Astrocyte (in vitro differentiated cells and primary cell): ENCODE data around the gene HNRNPUL2. TPM values are rescaled to one million over a fixed set of nuclear protein-coding genes. Genes with fewer than 3 reads are reported as not detected.
A peak's percentile ranks its signal among the peaks of the same experiment; 100 is the strongest.
"Not testable (repeated sequence)": the region's sequence is repeated elsewhere in the genome, so short reads cannot be mapped to it uniquely, and the experiment has no call there.

Experiments
- DNase-seq: peaks from one replicate; pipeline ENCODE4 v3.0.0-alpha.2; 2010; ENCODE audit warnings: low read depth
- FAIRE-seq: peaks from 2 replicates; lab custom pipeline; 2011; peaks lifted over from hg19 to GRCh38; lab: Jason Lieb, UNC
- H2AFZ ChIP-seq: 2 replicates; pipeline ENCODE4 v1.6.0; 2012; ENCODE audit warnings: low read depth, low read length, inconsistent platforms
- H3K27ac ChIP-seq: 2 replicates; pipeline ENCODE4 v1.5.1; 2011; ENCODE audit warnings: low read depth, low read length, inconsistent platforms
- H3K27me3 ChIP-seq: 2 replicates; pipeline ENCODE4 v1.6.0; 2011; ENCODE audit warnings: low read length, inconsistent platforms; ENCODE audit not compliant: insufficient read depth
- H3K36me3 ChIP-seq: 2 replicates; pipeline ENCODE4 v1.5.1; 2011; ENCODE audit warnings: low read length, inconsistent platforms; ENCODE audit not compliant: insufficient read depth
- H3K4me1 ChIP-seq: 2 replicates; pipeline ENCODE4 v1.5.1; 2011; ENCODE audit warnings: low read length, inconsistent platforms; ENCODE audit not compliant: insufficient read depth
- H3K4me2 ChIP-seq: 2 replicates; pipeline ENCODE4 v1.6.0; 2012; ENCODE audit warnings: low read length, inconsistent platforms
- H3K4me3 ChIP-seq: 2 replicates; pipeline ENCODE4 v1.5.1; 2011; ENCODE audit warnings: low read depth, mild to moderate bottlenecking, low read length, inconsistent platforms; ENCODE audit not compliant: insufficient read depth
- H3K79me2 ChIP-seq: 2 replicates; pipeline ENCODE4 v1.6.0; 2012; ENCODE audit warnings: mild to moderate bottlenecking, low read length, inconsistent platforms; ENCODE audit not compliant: insufficient read depth
- H3K9ac ChIP-seq: 2 replicates; pipeline ENCODE4 v1.6.0; 2012; ENCODE audit warnings: mild to moderate bottlenecking, low read length, inconsistent platforms
- H3K9me3 ChIP-seq: 2 replicates; pipeline ENCODE4 v1.5.1; 2012; ENCODE audit warnings: low read depth, mild to moderate bottlenecking, low read length, inconsistent platforms; ENCODE audit not compliant: insufficient read depth
- H4K20me1 ChIP-seq: 2 replicates; pipeline ENCODE4 v1.6.0; 2012; ENCODE audit warnings: low read length, inconsistent platforms; ENCODE audit not compliant: insufficient read depth
- H3K27ac Mint-ChIP-seq: one replicate; pipeline ENCODE4 v1.8.0; 2021; ENCODE audit warnings: mild to moderate bottlenecking, mixed read lengths; ENCODE audit not compliant: unreplicated experiment
- H3K27me3 Mint-ChIP-seq: one replicate; pipeline ENCODE4 v1.8.0; 2021; ENCODE audit warnings: low read depth, mixed read lengths; ENCODE audit not compliant: unreplicated experiment
- H3K36me3 Mint-ChIP-seq: one replicate; pipeline ENCODE4 v1.8.0; 2021; ENCODE audit warnings: low read depth, mixed read lengths; ENCODE audit not compliant: unreplicated experiment
- H3K4me1 Mint-ChIP-seq: one replicate; pipeline ENCODE4 v1.8.0; 2021; ENCODE audit warnings: low read depth, mixed read lengths; ENCODE audit not compliant: unreplicated experiment
- H3K4me3 Mint-ChIP-seq: one replicate; pipeline ENCODE4 v1.8.0; 2021; ENCODE audit warnings: mild to moderate bottlenecking, moderate library complexity, mixed read lengths; ENCODE audit not compliant: unreplicated experiment
- H3K9me3 Mint-ChIP-seq: one replicate; pipeline ENCODE4 v1.8.0; 2021; ENCODE audit warnings: mild to moderate bottlenecking, mixed read lengths; ENCODE audit not compliant: unreplicated experiment
- CTCF ChIP-seq: IDR thresholded peaks from 2 replicates; pipeline ENCODE4 v1.5.1; 2011; ENCODE audit warnings: low read depth, mild to moderate bottlenecking, inconsistent platforms, low read length, moderate library complexity; ENCODE audit not compliant: insufficient read depth
- EZH2 ChIP-seq: IDR thresholded peaks from 2 replicates; pipeline ENCODE4 v1.6.1; 2012; ENCODE audit warnings: mild to moderate bottlenecking, low read length, inconsistent platforms; ENCODE audit not compliant: insufficient read depth
- total RNA-seq: library from RNA; stranded (reverse); gene quantifications from 2 replicates; pipeline ENCODE4 v1.2.1, GENCODE V29; 2021

The HNRNPUL2 gene
- total RNA-seq, 1 donor from 2014 or later: 40.0 TPM

DNA sequence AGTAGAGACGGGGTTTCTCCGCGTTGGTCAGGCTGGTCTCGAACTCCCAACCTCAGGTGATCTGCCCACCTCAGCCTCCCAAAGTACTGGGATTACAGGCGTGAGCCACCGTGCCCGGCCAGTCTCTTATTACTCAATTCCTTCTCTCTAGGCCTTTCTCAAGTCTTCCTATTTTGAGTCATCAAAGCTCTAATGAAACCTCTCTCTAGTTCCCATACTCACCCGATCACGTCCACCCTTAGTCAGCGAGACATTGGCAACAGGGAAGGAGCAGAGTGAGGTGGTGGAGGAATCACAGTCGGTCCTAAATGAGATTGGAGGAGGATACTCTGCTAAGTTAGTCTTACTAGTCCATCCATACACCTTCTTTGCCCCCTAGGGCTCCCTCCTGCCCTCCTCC, 25.0 kb downstream of the HNRNPUL2 start:
- H3K4me1 Mint-ChIP-seq: peaks cover 14% of the 10 kb centered on the region
- Histone ChIP-seq H3K27me3 (no peaks in the 10 kb centered on the region), H3K4me1 (peaks cover 16% of the 10 kb centered on the region), H4K20me1 (no peaks in the 10 kb centered on the region), H3K9ac (no peak overlapping the region), H3K79me2 (peaks cover 5% of the 10 kb centered on the region), H3K4me2 (no peak overlapping the region), H3K4me3 (no peak overlapping the region), H3K9me3 (no peaks in the 10 kb centered on the region), H3K36me3 (peaks cover 10% of the 10 kb centered on the region), H2AFZ (no peak overlapping the region), H3K27ac (no peak overlapping the region)
- H3K27me3 Mint-ChIP-seq: no peaks in the 10 kb centered on the region
- TF ChIP-seq CTCF (no peak), EZH2 (no peak)
- H3K9me3 Mint-ChIP-seq: no peaks in the 10 kb centered on the region
- peaks cover 8% of the 10 kb centered on the region for H3K36me3 Mint-ChIP-seq
- H3K4me3 Mint-ChIP-seq: peak overlapping the region; percentile 41
- FAIRE-seq (no peak), DNase-seq (no peak)
- no peak overlapping the region for H3K27ac Mint-ChIP-seq

- H3K4me2 ChIP-seq: no peak overlapping the region
- no peaks in the 10 kb centered on the region for H3K27me3 Mint-ChIP-seq
- DNase-seq: peak; percentile 55
- H3K36me3 ChIP-seq: peaks cover 14% of the 10 kb centered on the region
- H3K4me1 ChIP-seq: peaks cover 5% of the 10 kb centered on the region
- H3K9ac ChIP-seq: no peak overlapping the region
- no peak overlapping the region for H3K4me3 ChIP-seq
- H4K20me1 ChIP-seq: no peaks in the 10 kb centered on the region
- H3K27me3 ChIP-seq: no peaks in the 10 kb centered on the region
- no peaks in the 10 kb centered on the region for H3K9me3 ChIP-seq
- no peaks in the 10 kb centered on the region for H3K79me2 ChIP-seq
- no peaks in the 10 kb centered on the region for H3K9me3 Mint-ChIP-seq
- H3K4me1 Mint-ChIP-seq: peaks cover 5% of the 10 kb centered on the region
- TF ChIP-seq EZH2 (no peak), CTCF (peak; percentile 86)
- H2AFZ ChIP-seq: no peak overlapping the region
- no peak overlapping the region for H3K4me3 Mint-ChIP-seq
- no peak overlapping the region for H3K27ac ChIP-seq
- H3K36me3 Mint-ChIP-seq: peaks cover 10% of the 10 kb centered on the region
- FAIRE-seq: no peak
- H3K27ac Mint-ChIP-seq: peak overlapping the region; percentile 59
Measured at GRCh38 chr11:62694455-62695167, 32.6 kb downstream of the HNRNPUL2 start.

- not testable (repeated sequence) for H3K4me3 Mint-ChIP-seq, H3K9me3 ChIP-seq, H3K79me2 ChIP-seq, H2AFZ ChIP-seq, FAIRE-seq, H3K4me2 ChIP-seq, H4K20me1 ChIP-seq, DNase-seq, H3K27ac Mint-ChIP-seq, H3K27me3 Mint-ChIP-seq, H3K9ac ChIP-seq, H3K27me3 ChIP-seq, H3K27ac ChIP-seq, H3K4me3 ChIP-seq, H3K9me3 Mint-ChIP-seq
- Histone ChIP-seq H3K4me1 (peaks cover 13% of the 10 kb centered on the region), H3K36me3 (peaks cover 14% of the 10 kb centered on the region)
- Mint-ChIP-seq H3K4me1 (peaks cover 11% of the 10 kb centered on the region), H3K36me3 (peaks cover 10% of the 10 kb centered on the region)
Measured at GRCh38 chr11:62693624-62694023, 33.6 kb downstream of the HNRNPUL2 start.
